HEK293T (cell line): ENCODE measurements around the gene MAGI2.

Source experiments
- ARNT ChIP-seq: fragments of 450-650 bp; IDR thresholded peaks from 2 replicates; pipeline ENCODE4 v1.6.1; 2017; ENCODE audit warnings: mild to moderate bottlenecking
- BHLHE40 ChIP-seq: fragments of 450-650 bp; IDR thresholded peaks from 2 replicates; pipeline ENCODE4 v1.6.1; 2016; ENCODE audit warnings: mild to moderate bottlenecking, moderate library complexity, borderline replicate concordance
- ELF4 ChIP-seq: fragments of 450-650 bp; IDR thresholded peaks from 2 replicates; pipeline ENCODE4 v1.6.1; 2017; ENCODE audit warnings: antibody characterized with exemption
- FOXA1 ChIP-seq: fragments of 450-650 bp; IDR thresholded peaks from 2 replicates; pipeline ENCODE4 v1.6.1; 2016; ENCODE audit warnings: mild to moderate bottlenecking
- FOXK2 ChIP-seq: fragments of 450-650 bp; IDR thresholded peaks from 2 replicates; pipeline ENCODE4 v1.6.1; 2016; ENCODE audit warnings: mild to moderate bottlenecking
- FOXM1 ChIP-seq: fragments of 450-650 bp; IDR thresholded peaks from 2 replicates; pipeline ENCODE4 v1.6.1; 2017; ENCODE audit warnings: mild to moderate bottlenecking, borderline replicate concordance
- HDGF ChIP-seq: fragments of 450-650 bp; IDR thresholded peaks from 2 replicates; pipeline ENCODE4 v1.6.1; 2017; ENCODE audit warnings: antibody characterized with exemption, borderline replicate concordance
- LEF1 ChIP-seq: fragments of 450-650 bp; IDR thresholded peaks from 2 replicates; pipeline ENCODE4 v1.6.1; 2017; ENCODE audit warnings: mild to moderate bottlenecking, borderline replicate concordance
- NFRKB ChIP-seq: fragments of 450-650 bp; IDR thresholded peaks from 2 replicates; pipeline ENCODE4 v1.6.1; 2016; ENCODE audit warnings: mild to moderate bottlenecking, moderate library complexity
- SP1 ChIP-seq: fragments of 450-650 bp; IDR thresholded peaks from 2 replicates; pipeline ENCODE4 v1.6.1; 2017
- SUZ12 ChIP-seq: fragments of 450-650 bp; IDR thresholded peaks from 2 replicates; pipeline ENCODE4 v1.6.1; 2016; ENCODE audit warnings: mild to moderate bottlenecking
- TARDBP ChIP-seq: fragments of 450-650 bp; IDR thresholded peaks from 2 replicates; pipeline ENCODE4 v1.6.1; 2016
- ZNF384 ChIP-seq: fragments of 450-650 bp; IDR thresholded peaks from 2 replicates; pipeline ENCODE4 v1.6.1; 2016
- TF ChIP-seq, protein P1 (sequence below): fragments of 450-650 bp; IDR thresholded peaks from 2 replicates; pipeline ENCODE4 v1.6.1; 2016

GRCh38 chr7:78377532-78377931 lies 1075.9 kb downstream of the MAGI2 start:
- TF ChIP-seq SUZ12 (no peak), ELF4 (no peak), HDGF (no peak), FOXA1 (no peak), TARDBP (no peak), SP1 (no peak), FOXK2 (no peak), ARNT (no peak), ZNF384 (no peak), LEF1 (no peak), BHLHE40 (no peak), NFRKB (no peak), FOXM1 (no peak)
- TF ChIP-seq, protein P1, sequence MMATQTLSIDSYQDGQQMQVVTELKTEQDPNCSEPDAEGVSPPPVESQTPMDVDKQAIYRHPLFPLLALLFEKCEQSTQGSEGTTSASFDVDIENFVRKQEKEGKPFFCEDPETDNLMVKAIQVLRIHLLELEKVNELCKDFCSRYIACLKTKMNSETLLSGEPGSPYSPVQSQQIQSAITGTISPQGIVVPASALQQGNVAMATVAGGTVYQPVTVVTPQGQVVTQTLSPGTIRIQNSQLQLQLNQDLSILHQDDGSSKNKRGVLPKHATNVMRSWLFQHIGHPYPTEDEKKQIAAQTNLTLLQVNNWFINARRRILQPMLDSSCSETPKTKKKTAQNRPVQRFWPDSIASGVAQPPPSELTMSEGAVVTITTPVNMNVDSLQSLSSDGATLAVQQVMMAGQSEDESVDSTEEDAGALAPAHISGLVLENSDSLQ: no peak
